SK-N-SH (cell line): ENCODE measurements around the gene LAGE3. TPM values are rescaled to one million over a fixed set of nuclear protein-coding genes. Genes with fewer than 3 reads are reported as not detected.

Experiments used
- CTCF ChIA-PET: fragments of 300-600, 350-600 bp; formaldehyde crosslinking; extraction: SDS; loops from one replicate; lab custom pipeline; 2021; lab: Yijun Ruan, JAX
- POLR2A ChIA-PET: fragments of 350-600 bp; sonication (Branson Sonifier 250); formaldehyde crosslinking; extraction: SDS; loops from one replicate; lab custom pipeline; 2020; ENCODE audit warnings: antibody characterized with exemption, inconsistent platforms; lab: Yijun Ruan, JAX
- DNase-seq: peaks from one replicate; pipeline ENCODE4 v3.0.0; 2012
- H2AFZ ChIP-seq: fragments of 200-600 bp; sonication (generic); 2 replicates; pipeline ENCODE4 v1.8.1; 2016; ENCODE audit warnings: antibody characterized with exemption, mild to moderate bottlenecking, low read depth
- H3F3A ChIP-seq: fragments of 200-600 bp; sonication (generic); replicated peaks from 2 replicates; pipeline ENCODE3; 2016; ENCODE audit warnings: antibody characterized with exemption, mild to moderate bottlenecking; ENCODE audit not compliant: insufficient read depth
- H3K27ac ChIP-seq, 2 experiments: fragments of 200-500 bp in 1 of 2; fragments of 200-600 bp in 1 of 2; sonication (Bioruptor generic) in 1 of 2; sonication (generic), shearing (Covaris generic) in 1 of 2; 2 replicates each; pipeline versions ENCODE4 v1.5.1 to v1.6.1; 2014 to 2016; ENCODE audit warnings: low read depth in 2 of 2, inconsistent platforms in 1 of 2, low read length in 1 of 2, mild to moderate bottlenecking in 1 of 2, mixed read lengths in 1 of 2
- H3K27me3 ChIP-seq: fragments of 200-600 bp; sonication (generic), shearing (Covaris generic); 2 replicates; pipeline ENCODE4 v1.6.1; 2016; ENCODE audit warnings: mixed run types; ENCODE audit not compliant: insufficient read depth
- H3K36me3 ChIP-seq, 2 experiments: fragments of 200-500 bp in 1 of 2; fragments of 200-600 bp in 1 of 2; sonication (Bioruptor generic) in 1 of 2; sonication (generic) in 1 of 2; replicated peaks in 1 of 2; 2 replicates each; pipeline versions ENCODE3 to v1.5.1; 2014 to 2016; ENCODE audit warnings: low read length in 1 of 2, mild to moderate bottlenecking in 1 of 2; ENCODE audit not compliant: insufficient read depth in 2 of 2, control insufficient read depth in 1 of 2
- H3K4me1 ChIP-seq, 2 experiments: fragments of 200-500 bp in 1 of 2; fragments of 200-600 bp in 1 of 2; sonication (Bioruptor generic) in 1 of 2; sonication (generic), shearing (Covaris generic) in 1 of 2; 2 replicates each; pipeline versions ENCODE4 v1.5.1 to v1.6.1; 2014 to 2016; ENCODE audit warnings: low read depth in 1 of 2, low read length in 1 of 2, mixed run types in 1 of 2; ENCODE audit not compliant: insufficient read depth in 2 of 2, control insufficient read depth in 1 of 2
- H3K4me2 ChIP-seq: fragments of 200-600 bp; sonication (generic), shearing (Covaris generic); 2 replicates; pipeline ENCODE4 v1.6.1; 2017; ENCODE audit warnings: mixed run types
- H3K4me3 ChIP-seq, 2 experiments: fragments of 200-500 bp in 1 of 2; fragments of 200-600 bp in 1 of 2; sonication (Bioruptor generic) in 1 of 2; sonication (generic), shearing (Covaris generic) in 1 of 2; 2 replicates each; pipeline versions ENCODE4 v1.5.1 to v1.8.1; 2014 to 2016; ENCODE audit warnings: low read depth in 2 of 2, inconsistent platforms in 1 of 2, low read length in 1 of 2, mild to moderate bottlenecking in 1 of 2, mixed read lengths in 1 of 2, moderate library complexity in 1 of 2
- H3K79me2 ChIP-seq: fragments of 200-600 bp; sonication (generic); 2 replicates; pipeline ENCODE4 v1.8.1; 2017; ENCODE audit warnings: mild to moderate bottlenecking; ENCODE audit not compliant: insufficient read depth
- H3K9ac ChIP-seq: fragments of 200-600 bp; sonication (generic); 2 replicates; pipeline ENCODE4 v1.6.1; 2017; ENCODE audit warnings: mixed run types
- H3K9me2 ChIP-seq: fragments of 200-600 bp; sonication (generic); 2 replicates; pipeline ENCODE4 v1.6.1; 2017; ENCODE audit warnings: mixed run types
- H3K9me3 ChIP-seq: fragments of 200-600 bp; sonication (generic); 2 replicates; pipeline ENCODE4 v1.6.1; 2017; ENCODE audit warnings: mixed run types, mild to moderate bottlenecking, moderate library complexity
- H4K20me1 ChIP-seq: fragments of 200-600 bp; sonication (generic); 2 replicates; pipeline ENCODE4 v1.6.1; 2017; ENCODE audit warnings: mild to moderate bottlenecking, mixed run types; ENCODE audit not compliant: insufficient read depth
- CHD2 ChIP-seq: fragments of 150-350 bp; IDR thresholded peaks from 2 replicates; pipeline ENCODE4 v1.6.1; 2018; ENCODE audit warnings: low read length; ENCODE audit not compliant: partially characterized antibody
- GABPA ChIP-seq: IDR thresholded peaks from 2 replicates; pipeline ENCODE4 v1.4.0; 2012; ENCODE audit warnings: low read depth, mild to moderate bottlenecking
- NFIC ChIP-seq: IDR thresholded peaks from 2 replicates; pipeline ENCODE4 v1.4.0; 2012; ENCODE audit warnings: borderline replicate concordance
- PBX3 ChIP-seq: IDR thresholded peaks from 2 replicates; pipeline ENCODE4; 2012
- POLR2AphosphoS5 ChIP-seq: IDR thresholded peaks from 2 replicates; pipeline ENCODE4 v1.6.1; 2012; ENCODE audit warnings: low read depth, low read length
- RCOR1 ChIP-seq: fragments of 150-350 bp; IDR thresholded peaks from 2 replicates; pipeline ENCODE4 v1.6.1; 2017; ENCODE audit warnings: antibody characterized with exemption, low read length
- RXRA ChIP-seq: IDR thresholded peaks from 2 replicates; pipeline ENCODE4 v1.4.0; 2012; ENCODE audit warnings: low read depth, mild to moderate bottlenecking, borderline replicate concordance
- TAF1 ChIP-seq: IDR thresholded peaks from 2 replicates; pipeline ENCODE4 v1.6.1; 2012; ENCODE audit warnings: low read depth, mild to moderate bottlenecking, low read length, moderate library complexity, borderline replicate concordance
- WGBS: methylation state at CpG from one replicate; pipeline ENCODE4 v1.1.6; 2017; ENCODE audit warnings: low lambda C conversion rate; 5-methylcytosine and 5-hydroxymethylcytosine counted together
- polyA plus RNA-seq, 3 experiments: library from polyadenylated mRNA; depleted of rRNA; stranded (reverse); fragments of >200 nt; gene quantifications; 2 replicates each; pipeline ENCODE4 v1.2.3, GENCODE V29; 2012
- TF ChIP-seq, protein P1 (sequence below): IDR thresholded peaks from 2 replicates; pipeline ENCODE4 v1.4.0; 2012; ENCODE audit warnings: low read depth, borderline replicate concordance
- TF ChIP-seq, protein P2 (sequence below): fragments of 150-350 bp; IDR thresholded peaks from 2 replicates; pipeline ENCODE4 v1.6.1; 2017; ENCODE audit warnings: antibody characterized with exemption, low read length, low read depth, borderline replicate concordance

LAGE3 gene
- polyA plus RNA-seq, 1 of the 3 experiments (the other 2 are of a cell fraction) = 37.2 TPM

- TF ChIP-seq PBX3 (no peak), GABPA (no peak)
These were observed 19.9 kb downstream of the LAGE3 start (continued) for GRCh38 chrX:154458954-154459778.

DNA sequence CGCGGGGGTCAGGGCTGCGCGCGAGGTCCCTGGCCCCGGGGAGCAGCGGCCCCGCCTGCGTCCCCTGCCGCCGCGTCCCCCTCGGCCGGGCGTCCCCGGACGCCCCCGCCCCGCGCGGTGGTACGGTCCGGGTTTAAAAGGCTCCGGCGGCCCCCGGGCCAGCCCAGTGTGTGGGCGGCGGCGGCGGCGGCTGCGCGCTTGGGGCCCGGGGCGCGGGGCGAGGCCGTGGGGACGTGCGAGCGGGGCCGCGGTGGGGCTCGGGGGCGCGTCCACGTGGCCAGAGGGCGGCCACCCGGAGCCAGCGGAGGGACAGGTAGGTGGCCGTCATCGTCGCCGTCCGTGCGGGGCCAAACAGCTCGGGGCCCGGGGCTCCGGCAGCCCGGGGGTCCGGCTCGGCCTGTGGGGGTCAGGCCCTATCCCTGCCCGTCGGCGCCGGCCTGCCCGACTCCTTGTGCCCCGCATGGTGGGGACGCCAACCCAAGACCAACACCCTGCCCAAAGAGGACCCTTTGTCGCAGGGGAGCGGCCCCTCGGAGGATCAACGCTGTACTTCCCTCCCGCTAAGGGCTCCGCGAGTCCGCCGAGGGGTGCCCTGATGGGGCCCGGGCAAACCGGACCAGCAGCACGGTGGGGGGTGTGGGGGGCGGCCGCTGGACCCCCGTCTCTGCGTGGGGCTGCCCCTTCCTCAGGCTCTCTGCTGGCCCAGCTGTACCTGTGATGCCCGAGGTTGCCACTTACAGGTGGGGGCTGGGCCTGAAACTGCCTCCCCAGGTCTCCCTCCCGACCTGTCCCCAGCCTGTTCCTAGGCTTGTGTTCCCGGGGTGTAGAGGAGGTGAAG, 20.7 kb downstream of the LAGE3 start, which contains the start of gene PLXNA3:
TSS of gene PLXNA3 (plus strand) at position 166 of the 838 bp plus-strand sequence. CDS start 1,903 bp downstream, outside the sequence.
- Histone ChIP-seq H2AFZ (0 out of 2 replicates have a peak within 1 kb of the TSS, but pooled peaks have one; percentile 35), H3K27ac (peak within 1 kb of the TSS in 1 of 2 experiments; percentile 47; a peak in 1 of 4 replicates)
- POLR2A ChIA-PET = interaction anchor here (0.8 to 2.1 kb wide), 4 partner anchors 18 to 74 kb away, joined by 3 to 8 read pairs (median 4); partner anchors contain the start of genes LAGE3 and UBL4A

DNA sequence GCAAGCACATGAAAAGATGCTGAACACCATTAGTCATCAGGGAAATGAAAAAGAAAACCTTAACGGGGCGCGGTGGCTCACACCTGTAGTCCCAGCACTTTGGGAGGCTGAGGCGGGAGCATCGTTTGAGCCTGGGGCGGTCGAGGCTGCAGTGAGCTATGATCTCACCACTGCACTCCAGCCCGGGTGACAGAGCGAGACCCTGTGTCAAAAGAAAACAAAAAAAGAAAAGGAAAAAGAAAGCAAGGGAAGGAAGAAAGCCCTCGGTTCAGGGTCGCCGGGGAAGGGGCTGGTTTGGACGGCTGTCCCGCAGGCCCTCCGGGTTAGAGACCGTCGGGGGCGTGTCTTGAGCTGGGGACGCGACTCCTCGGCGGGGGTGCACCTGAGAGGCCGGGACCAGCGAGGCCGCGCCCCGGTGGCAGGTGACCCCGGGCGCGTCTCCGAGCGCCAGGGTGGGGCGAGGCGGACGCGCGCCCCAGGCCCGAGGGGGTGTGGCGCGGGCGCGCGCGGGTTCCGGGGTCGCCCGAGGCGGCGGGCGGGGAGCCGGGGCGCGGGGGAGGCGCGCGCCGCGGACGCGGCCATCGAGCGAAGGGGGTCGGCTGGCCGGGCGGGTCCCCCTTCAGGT, 21.5 kb downstream of the LAGE3 start:
- H3K36me3 ChIP-seq = peaks cover 0 to 5% of the 10 kb centered on the region in 2 experiments
- WGBS = 25% methylated on average over 20 of the region's 65 CpGs
- H3K9ac ChIP-seq = peak overlapping the region; percentile 68; the same call in 1 of the 2 replicates
- H3K4me1 ChIP-seq = peaks cover 0 to 12% of the 10 kb centered on the region in 2 experiments; a peak in 1 of 4 replicates
- peaks cover 33% of the 10 kb centered on the region for H3K79me2 ChIP-seq
- H2AFZ ChIP-seq = 0 out of 2 replicates have a peak overlapping the region, but pooled peaks have one; percentile 35
- DNase-seq = peak; percentile 78
- H3K27ac ChIP-seq = peak overlapping the region in 1 of 2 experiments; percentile 47; a peak in 1 of 4 replicates
- peaks cover 4% of the 10 kb centered on the region for H3F3A ChIP-seq
- POLR2A ChIA-PET = interaction anchor here (0.6 to 0.7 kb wide), 2 partner anchors 10 to 13 kb away, joined by 3 to 4 read pairs; partner anchors contain the start of gene FAM50A
- peaks cover 31% of the 10 kb centered on the region for H4K20me1 ChIP-seq
- no peaks in the 10 kb centered on the region for H3K9me3 ChIP-seq
- CTCF ChIA-PET = interaction anchor here (1.0 kb wide), 1 partner anchor 70 kb away, joined by 6 read pairs; no protein-coding TSS in a partner anchor
- H3K4me3 ChIP-seq = peak overlapping the region; percentile 49 to 66; a peak in 3 of 4 replicates
- H3K27me3 ChIP-seq = no peaks in the 10 kb centered on the region
- H3K9me2 ChIP-seq = no peaks in the 10 kb centered on the region
- peak overlapping the region; percentile 50; the same call in 1 of the 2 replicates for H3K4me2 ChIP-seq
- TF ChIP-seq, protein P1, sequence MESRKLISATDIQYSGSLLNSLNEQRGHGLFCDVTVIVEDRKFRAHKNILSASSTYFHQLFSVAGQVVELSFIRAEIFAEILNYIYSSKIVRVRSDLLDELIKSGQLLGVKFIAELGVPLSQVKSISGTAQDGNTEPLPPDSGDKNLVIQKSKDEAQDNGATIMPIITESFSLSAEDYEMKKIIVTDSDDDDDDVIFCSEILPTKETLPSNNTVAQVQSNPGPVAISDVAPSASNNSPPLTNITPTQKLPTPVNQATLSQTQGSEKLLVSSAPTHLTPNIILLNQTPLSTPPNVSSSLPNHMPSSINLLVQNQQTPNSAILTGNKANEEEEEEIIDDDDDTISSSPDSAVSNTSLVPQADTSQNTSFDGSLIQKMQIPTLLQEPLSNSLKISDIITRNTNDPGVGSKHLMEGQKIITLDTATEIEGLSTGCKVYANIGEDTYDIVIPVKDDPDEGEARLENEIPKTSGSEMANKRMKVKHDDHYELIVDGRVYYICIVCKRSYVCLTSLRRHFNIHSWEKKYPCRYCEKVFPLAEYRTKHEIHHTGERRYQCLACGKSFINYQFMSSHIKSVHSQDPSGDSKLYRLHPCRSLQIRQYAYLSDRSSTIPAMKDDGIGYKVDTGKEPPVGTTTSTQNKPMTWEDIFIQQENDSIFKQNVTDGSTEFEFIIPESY = no peak
- TF ChIP-seq RCOR1 = no peak
- TF ChIP-seq NFIC = no peak
- no peak for TF ChIP-seq RXRA
- TF ChIP-seq, protein P2, sequence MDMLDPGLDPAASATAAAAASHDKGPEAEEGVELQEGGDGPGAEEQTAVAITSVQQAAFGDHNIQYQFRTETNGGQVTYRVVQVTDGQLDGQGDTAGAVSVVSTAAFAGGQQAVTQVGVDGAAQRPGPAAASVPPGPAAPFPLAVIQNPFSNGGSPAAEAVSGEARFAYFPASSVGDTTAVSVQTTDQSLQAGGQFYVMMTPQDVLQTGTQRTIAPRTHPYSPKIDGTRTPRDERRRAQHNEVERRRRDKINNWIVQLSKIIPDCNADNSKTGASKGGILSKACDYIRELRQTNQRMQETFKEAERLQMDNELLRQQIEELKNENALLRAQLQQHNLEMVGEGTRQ = no peak
- no peak for TF ChIP-seq GABPA
- no peak for TF ChIP-seq CHD2

More for the DNA sequence above, 20.7 kb downstream of the LAGE3 start, which contains the start of gene PLXNA3:
- CTCF ChIA-PET = interaction anchor here (0.9 to 1.0 kb wide), 2 partner anchors 29 to 69 kb away, joined by 4 to 6 read pairs; partner anchors contain the start of gene UBL4A
- H3K4me2 ChIP-seq = peak within 1 kb of the TSS; percentile 82
- peak within 1 kb of the TSS; percentile 68 for H3K9ac ChIP-seq
- 5% methylated on average over 4 of the region's 88 CpGs for WGBS
- no peaks in the 10 kb centered on the region for H3K27me3 ChIP-seq
- H3K79me2 ChIP-seq = peaks cover 35% of the 10 kb centered on the region
- H4K20me1 ChIP-seq = peaks cover 36% of the 10 kb centered on the region
- TF ChIP-seq, protein P2 = no peak
- TF ChIP-seq TAF1 (peak; percentile 56; the same call in 1 of the 2 replicates), POLR2AphosphoS5 (peak; percentile 61; the same call in 1 of the 2 replicates)
- peaks cover 0 to 8% of the 10 kb centered on the region in 2 experiments for H3K36me3 ChIP-seq
- peaks cover 0 to 12% of the 10 kb centered on the region in 2 experiments; a peak in 1 of 4 replicates for H3K4me1 ChIP-seq
- H3K9me2 ChIP-seq = no peaks in the 10 kb centered on the region
- peak; percentile 86 for DNase-seq
- H3K9me3 ChIP-seq = no peaks in the 10 kb centered on the region
- H3K4me3 ChIP-seq = peak within 1 kb of the TSS; percentile 66 to 67
- peaks cover 4% of the 10 kb centered on the region for H3F3A ChIP-seq
